Adrenal gland (tissue), 5 donors: ENCODE results near the gene LRIG1.

Source experiments
- CTCF ChIP-seq, 6 experiments: fragments of 450-650 bp in 4 of 6; fragments of 200-600 bp in 2 of 6; sonication (generic) in 1 of 6; IDR thresholded peaks; 1 replicate in 5 of 6; 2 replicates in 1 of 6; pipeline versions ENCODE4 v1.5.1 to v1.8.0; 2016 to 2021; ENCODE audit warnings: antibody characterized with exemption in 6 of 6, mild to moderate bottlenecking in 2 of 6, moderate library complexity in 1 of 6
- POLR2A ChIP-seq, 2 donors: fragments of 450-650 bp; IDR thresholded peaks; one replicate each; pipeline ENCODE4 v1.6.1; 2017; ENCODE audit warnings: antibody characterized with exemption in 2 of 2, mild to moderate bottlenecking in 2 of 2, moderate library complexity in 1 of 2
- donor health status: DM: no; HTN: no; CAD: no.

DNA sequence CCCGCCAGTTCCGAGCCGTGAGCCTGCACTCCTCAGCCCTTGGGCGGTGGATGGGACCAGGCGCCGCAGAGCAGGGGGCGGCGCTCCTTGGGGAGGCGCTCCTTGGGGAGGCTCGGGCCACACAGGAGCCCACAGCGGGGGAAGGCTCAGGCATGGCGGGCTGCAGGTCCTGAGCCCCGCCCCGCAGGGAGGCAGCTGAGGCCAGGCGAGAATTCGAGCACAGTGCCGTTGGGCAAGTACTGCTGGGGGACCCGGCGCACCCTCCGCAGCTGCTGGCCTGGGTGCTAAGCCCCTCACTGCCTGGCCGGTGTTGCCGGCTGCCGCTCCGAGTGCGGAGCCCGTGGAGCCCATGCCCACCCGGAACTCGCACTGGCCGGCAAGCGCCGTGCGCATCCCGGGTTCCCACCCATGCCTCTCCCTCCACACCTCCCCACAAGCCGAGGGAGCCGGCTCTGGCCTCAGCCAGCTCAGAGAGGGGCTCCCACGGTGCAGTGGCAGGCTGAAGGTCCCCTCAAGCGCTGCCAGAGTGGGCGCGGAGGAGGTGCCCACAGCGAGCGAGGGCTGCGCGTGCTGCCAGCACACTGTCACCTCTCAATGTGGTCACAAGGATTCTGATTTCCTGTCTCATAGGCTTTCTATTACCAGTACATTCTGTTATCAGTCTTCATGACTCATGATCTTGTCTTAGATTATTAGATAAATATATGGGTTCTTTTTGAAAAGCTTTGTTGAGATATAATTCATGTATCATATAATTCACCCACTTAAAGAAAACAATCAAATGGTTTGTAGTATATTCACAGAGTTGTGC, 44.0 kb upstream of the LRIG1 start:
- TF ChIP-seq CTCF (IDR thresholded peaks at IDR 0.05) (no peak), POLR2A (IDR thresholded peaks at IDR 0.05) (no peak)
